Right lobe of liver (tissue), 4 donors: ENCODE measurements around the gene GREB1.

ENCODE experiments used
- POLR2A ChIP-seq: fragments of 450-650 bp; IDR thresholded peaks from one replicate; pipeline ENCODE4 v1.6.1; 2017; ENCODE audit warnings: antibody characterized with exemption, mild to moderate bottlenecking
- TF ChIP-seq, protein P1 (sequence below), 4 donors: fragments of 200-600 bp in 3 of 4; fragments of 450-650 bp in 1 of 4; IDR thresholded peaks; one replicate each; pipeline versions ENCODE4 v1.5.1 to v1.8.0; 2016 to 2022; ENCODE audit warnings: antibody characterized with exemption in 4 of 4, mild to moderate bottlenecking in 2 of 4
- donor health status: DM: no; HTN: no; CAD: no.
- donor health status: DM: no; HTN: no; CAD: no.
- donor health status: DM: no; HTN: yes; CAD: no.

DNA sequence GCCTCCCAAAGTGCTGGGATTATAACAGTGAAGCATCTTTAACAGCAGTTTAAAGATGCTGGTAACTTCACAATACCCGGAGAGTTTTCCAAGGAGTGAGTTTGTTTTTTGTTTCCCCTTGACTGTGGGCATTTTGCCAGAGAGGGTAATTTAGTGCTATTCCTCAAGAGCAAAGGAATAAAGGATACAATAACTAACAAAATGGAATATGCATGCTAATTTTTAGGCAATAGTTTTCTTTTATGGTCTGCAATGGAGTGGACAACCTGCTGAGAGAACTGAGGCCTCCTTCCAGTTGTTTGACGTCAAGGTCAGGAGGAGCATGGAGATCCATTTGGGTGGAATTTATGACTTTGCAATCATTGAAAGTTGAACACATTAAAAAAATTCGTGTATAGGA, 15.9 kb upstream of the GREB1 start:
- TF ChIP-seq, protein P1, sequence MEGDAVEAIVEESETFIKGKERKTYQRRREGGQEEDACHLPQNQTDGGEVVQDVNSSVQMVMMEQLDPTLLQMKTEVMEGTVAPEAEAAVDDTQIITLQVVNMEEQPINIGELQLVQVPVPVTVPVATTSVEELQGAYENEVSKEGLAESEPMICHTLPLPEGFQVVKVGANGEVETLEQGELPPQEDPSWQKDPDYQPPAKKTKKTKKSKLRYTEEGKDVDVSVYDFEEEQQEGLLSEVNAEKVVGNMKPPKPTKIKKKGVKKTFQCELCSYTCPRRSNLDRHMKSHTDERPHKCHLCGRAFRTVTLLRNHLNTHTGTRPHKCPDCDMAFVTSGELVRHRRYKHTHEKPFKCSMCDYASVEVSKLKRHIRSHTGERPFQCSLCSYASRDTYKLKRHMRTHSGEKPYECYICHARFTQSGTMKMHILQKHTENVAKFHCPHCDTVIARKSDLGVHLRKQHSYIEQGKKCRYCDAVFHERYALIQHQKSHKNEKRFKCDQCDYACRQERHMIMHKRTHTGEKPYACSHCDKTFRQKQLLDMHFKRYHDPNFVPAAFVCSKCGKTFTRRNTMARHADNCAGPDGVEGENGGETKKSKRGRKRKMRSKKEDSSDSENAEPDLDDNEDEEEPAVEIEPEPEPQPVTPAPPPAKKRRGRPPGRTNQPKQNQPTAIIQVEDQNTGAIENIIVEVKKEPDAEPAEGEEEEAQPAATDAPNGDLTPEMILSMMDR (IDR thresholded peaks at IDR 0.05), result no peak
- no peak for TF ChIP-seq POLR2A
